SK-N-SH (cell line): Measurements from ENCODE around the gene SMAD2. TPM values are rescaled to one million over a fixed set of nuclear protein-coding genes. Genes with fewer than 3 reads are reported as not detected.

Source experiments
- CTCF ChIA-PET: fragments of 300-600, 350-600 bp; formaldehyde crosslinking; extraction: SDS; loops from one replicate; lab custom pipeline; 2021; lab: Yijun Ruan, JAX
- POLR2A ChIA-PET: fragments of 350-600 bp; sonication (Branson Sonifier 250); formaldehyde crosslinking; extraction: SDS; loops from one replicate; lab custom pipeline; 2020; ENCODE audit warnings: antibody characterized with exemption, inconsistent platforms; lab: Yijun Ruan, JAX
- DNase-seq: peaks from one replicate; pipeline ENCODE4 v3.0.0; 2012
- H2AFZ ChIP-seq: fragments of 200-600 bp; sonication (generic); 2 replicates; pipeline ENCODE4 v1.8.1; 2016; ENCODE audit warnings: antibody characterized with exemption, mild to moderate bottlenecking, low read depth
- H3F3A ChIP-seq: fragments of 200-600 bp; sonication (generic); replicated peaks from 2 replicates; pipeline ENCODE3; 2016; ENCODE audit warnings: antibody characterized with exemption, mild to moderate bottlenecking; ENCODE audit not compliant: insufficient read depth
- H3K27ac ChIP-seq, 2 experiments: fragments of 200-500 bp in 1 of 2; fragments of 200-600 bp in 1 of 2; sonication (Bioruptor generic) in 1 of 2; sonication (generic), shearing (Covaris generic) in 1 of 2; 2 replicates each; pipeline versions ENCODE4 v1.5.1 to v1.6.1; 2014 to 2016; ENCODE audit warnings: low read depth in 2 of 2, inconsistent platforms in 1 of 2, low read length in 1 of 2, mild to moderate bottlenecking in 1 of 2, mixed read lengths in 1 of 2
- H3K27me3 ChIP-seq: fragments of 200-600 bp; sonication (generic), shearing (Covaris generic); 2 replicates; pipeline ENCODE4 v1.6.1; 2016; ENCODE audit warnings: mixed run types; ENCODE audit not compliant: insufficient read depth
- H3K36me3 ChIP-seq, 2 experiments: fragments of 200-500 bp in 1 of 2; fragments of 200-600 bp in 1 of 2; sonication (Bioruptor generic) in 1 of 2; sonication (generic) in 1 of 2; replicated peaks in 1 of 2; 2 replicates each; pipeline versions ENCODE3 to v1.5.1; 2014 to 2016; ENCODE audit warnings: low read length in 1 of 2, mild to moderate bottlenecking in 1 of 2; ENCODE audit not compliant: insufficient read depth in 2 of 2, control insufficient read depth in 1 of 2
- H3K4me1 ChIP-seq, 2 experiments: fragments of 200-500 bp in 1 of 2; fragments of 200-600 bp in 1 of 2; sonication (Bioruptor generic) in 1 of 2; sonication (generic), shearing (Covaris generic) in 1 of 2; 2 replicates each; pipeline versions ENCODE4 v1.5.1 to v1.6.1; 2014 to 2016; ENCODE audit warnings: low read depth in 1 of 2, low read length in 1 of 2, mixed run types in 1 of 2; ENCODE audit not compliant: insufficient read depth in 2 of 2, control insufficient read depth in 1 of 2
- H3K4me2 ChIP-seq: fragments of 200-600 bp; sonication (generic), shearing (Covaris generic); 2 replicates; pipeline ENCODE4 v1.6.1; 2017; ENCODE audit warnings: mixed run types
- H3K4me3 ChIP-seq, 2 experiments: fragments of 200-500 bp in 1 of 2; fragments of 200-600 bp in 1 of 2; sonication (Bioruptor generic) in 1 of 2; sonication (generic), shearing (Covaris generic) in 1 of 2; 2 replicates each; pipeline versions ENCODE4 v1.5.1 to v1.8.1; 2014 to 2016; ENCODE audit warnings: low read depth in 2 of 2, inconsistent platforms in 1 of 2, low read length in 1 of 2, mild to moderate bottlenecking in 1 of 2, mixed read lengths in 1 of 2, moderate library complexity in 1 of 2
- H3K79me2 ChIP-seq: fragments of 200-600 bp; sonication (generic); 2 replicates; pipeline ENCODE4 v1.8.1; 2017; ENCODE audit warnings: mild to moderate bottlenecking; ENCODE audit not compliant: insufficient read depth
- H3K9ac ChIP-seq: fragments of 200-600 bp; sonication (generic); 2 replicates; pipeline ENCODE4 v1.6.1; 2017; ENCODE audit warnings: mixed run types
- H3K9me2 ChIP-seq: fragments of 200-600 bp; sonication (generic); 2 replicates; pipeline ENCODE4 v1.6.1; 2017; ENCODE audit warnings: mixed run types
- H3K9me3 ChIP-seq: fragments of 200-600 bp; sonication (generic); 2 replicates; pipeline ENCODE4 v1.6.1; 2017; ENCODE audit warnings: mixed run types, mild to moderate bottlenecking, moderate library complexity
- H4K20me1 ChIP-seq: fragments of 200-600 bp; sonication (generic); 2 replicates; pipeline ENCODE4 v1.6.1; 2017; ENCODE audit warnings: mild to moderate bottlenecking, mixed run types; ENCODE audit not compliant: insufficient read depth
- CTCF ChIP-seq: fragments of 200-600 bp; sonication (generic); IDR thresholded peaks from 2 replicates; pipeline ENCODE4 v1.6.1; 2017; ENCODE audit warnings: antibody characterized with exemption, mild to moderate bottlenecking, moderate library complexity
- ELF1 ChIP-seq: IDR thresholded peaks from 2 replicates; pipeline ENCODE4 v1.4.0; 2012
- FOSL2 ChIP-seq: IDR thresholded peaks from 2 replicates; pipeline ENCODE4 v1.4.0; 2012; ENCODE audit warnings: low read depth, mild to moderate bottlenecking, moderate library complexity, borderline replicate concordance
- FOXJ3 ChIP-seq: sonication (generic); formaldehyde crosslinking; IDR thresholded peaks from 2 replicates; pipeline ENCODE4 v1.5.1; 2020; ENCODE audit warnings: mild to moderate bottlenecking, missing genetic modification reagents
- GATA2 ChIP-seq: sonication (generic); formaldehyde crosslinking; IDR thresholded peaks from 2 replicates; pipeline ENCODE4 v1.5.0; 2020; ENCODE audit warnings: mild to moderate bottlenecking, missing genetic modification reagents
- IRF3 ChIP-seq: fragments of 150-350 bp; IDR thresholded peaks from 2 replicates; pipeline ENCODE4 v1.6.1; 2016; ENCODE audit warnings: mild to moderate bottlenecking, low read depth, low read length
- MEF2A ChIP-seq: IDR thresholded peaks from 2 replicates; pipeline ENCODE4 v1.4.0; 2012; ENCODE audit warnings: low read depth, borderline replicate concordance
- NFIC ChIP-seq: IDR thresholded peaks from 2 replicates; pipeline ENCODE4 v1.4.0; 2012; ENCODE audit warnings: borderline replicate concordance
- RCOR1 ChIP-seq: fragments of 150-350 bp; IDR thresholded peaks from 2 replicates; pipeline ENCODE4 v1.6.1; 2017; ENCODE audit warnings: antibody characterized with exemption, low read length
- REST ChIP-seq: IDR thresholded peaks from 2 replicates; pipeline ENCODE4 v1.6.1; 2012; ENCODE audit warnings: mild to moderate bottlenecking, low read depth, low read length, moderate library complexity
- USF1 ChIP-seq: IDR thresholded peaks from 2 replicates; pipeline ENCODE4 v1.4.0; 2012; ENCODE audit warnings: low read depth, borderline replicate concordance
- USF2 ChIP-seq: fragments of 150-350 bp; IDR thresholded peaks from 2 replicates; pipeline ENCODE4 v1.6.1; 2017; ENCODE audit warnings: antibody characterized with exemption, low read length, low read depth, borderline replicate concordance
- WGBS: methylation state at CpG from one replicate; pipeline ENCODE4 v1.1.6; 2017; ENCODE audit warnings: low lambda C conversion rate; 5-methylcytosine and 5-hydroxymethylcytosine counted together
- polyA plus RNA-seq, 3 experiments: library from polyadenylated mRNA; depleted of rRNA; stranded (reverse); fragments of >200 nt; gene quantifications; 2 replicates each; pipeline ENCODE4 v1.2.3, GENCODE V29; 2012

SMAD2 gene
- polyA plus RNA-seq, 1 of the 3 experiments (the other 2 are of a cell fraction) = 36.3 TPM

GRCh38 chr18:47800248-47800647 is 130.2 kb downstream of the SMAD2 start:
- H4K20me1 ChIP-seq = no peaks in the 10 kb centered on the region
- H3K4me2 ChIP-seq = no peak overlapping the region
- TF ChIP-seq USF2 (no peak), RCOR1 (no peak), REST (no peak), USF1 (no peak), NFIC (no peak), GATA2 (CRISPR knock-in tag) (no peak), MEF2A (no peak), IRF3 (no peak), FOSL2 (no peak), FOXJ3 (no peak), ELF1 (no peak), CTCF (no peak)
- no peaks in the 10 kb centered on the region for H3K36me3 ChIP-seq
- no peak overlapping the region for H3K4me3 ChIP-seq
- no peak overlapping the region for H2AFZ ChIP-seq
- no peaks in the 10 kb centered on the region for H3K9me3 ChIP-seq
- peaks cover 0 to 38% of the 10 kb centered on the region in 2 experiments; a peak in 1 of 4 replicates for H3K4me1 ChIP-seq
- POLR2A ChIA-PET = no interaction called here
- DNase-seq = peak; percentile 31
- H3F3A ChIP-seq = no peaks in the 10 kb centered on the region
- H3K79me2 ChIP-seq = no peaks in the 10 kb centered on the region
- no peaks in the 10 kb centered on the region for H3K27me3 ChIP-seq
- WGBS = 23% methylated on average over 10 of the region's 10 CpGs
- no peaks in the 10 kb centered on the region for H3K9me2 ChIP-seq
- no peak overlapping the region for H3K9ac ChIP-seq
- CTCF ChIA-PET = interaction anchor here (0.9 to 1.5 kb wide), 2 partner anchors 23 to 46 kb away, joined by 3 read pairs; no protein-coding TSS in a partner anchor
- H3K27ac ChIP-seq = no peak overlapping the region; a peak in 2 of 4 replicates
